DND-41 (cell line): ENCODE measurements around the gene BMERB1.
"Not testable (repeated sequence)": the region's sequence is repeated elsewhere in the genome, so short reads cannot be mapped to it uniquely, and the experiment has no call there.

Experiments used
- ATAC-seq: fragments of 200-7000 bp; cut with Tn5 transposase; 3 replicates; pipeline ENCODE4 v1.9.1; 2021; ENCODE audit warnings: low read depth; ENCODE audit not compliant: insufficient read depth
- DNase-seq: peaks from one replicate; pipeline ENCODE4 v3.0.0-alpha.2; 2020
- H2AFZ ChIP-seq: 2 replicates; pipeline ENCODE4 v1.6.0; 2012; ENCODE audit warnings: low read depth, low read length
- H3K27ac ChIP-seq: 2 replicates; pipeline ENCODE4 v1.5.1; 2012; ENCODE audit warnings: low read length, inconsistent platforms
- H3K27me3 ChIP-seq: fragments of 200-600 bp; sonication (generic); 2 replicates; pipeline ENCODE4 v1.6.0; 2012; ENCODE audit warnings: low read length, mild to moderate bottlenecking, inconsistent platforms; ENCODE audit not compliant: insufficient read depth, poor library complexity
- H3K36me3 ChIP-seq: 2 replicates; pipeline ENCODE4 v1.5.1; 2012; ENCODE audit warnings: low read length, inconsistent platforms; ENCODE audit not compliant: insufficient read depth
- H3K4me1 ChIP-seq: 2 replicates; pipeline ENCODE4 v1.5.1; 2012; ENCODE audit warnings: mild to moderate bottlenecking, low read length; ENCODE audit not compliant: insufficient read depth
- H3K4me2 ChIP-seq: 2 replicates; pipeline ENCODE4 v1.6.0; 2012; ENCODE audit warnings: mild to moderate bottlenecking, moderate library complexity, low read length, inconsistent platforms; ENCODE audit not compliant: insufficient read depth
- H3K4me3 ChIP-seq, 2 experiments: fragments of 200-600 bp in 1 of 2; shearing (Covaris generic) in 1 of 2; 2 replicates each; pipeline ENCODE4 v1.5.1; 2012 to 2016; ENCODE audit warnings: inconsistent platforms in 2 of 2, low read length in 2 of 2, mild to moderate bottlenecking in 2 of 2, low read depth in 1 of 2, moderate library complexity in 1 of 2
- H3K79me2 ChIP-seq: 2 replicates; pipeline ENCODE4 v1.6.0; 2012; ENCODE audit warnings: low read length, inconsistent platforms; ENCODE audit not compliant: insufficient read depth
- H3K9ac ChIP-seq: 2 replicates; pipeline ENCODE4 v1.6.0; 2012; ENCODE audit warnings: low read depth, mild to moderate bottlenecking, inconsistent platforms, low read length, moderate library complexity
- H3K9me3 ChIP-seq: 2 replicates; pipeline ENCODE4 v1.5.1; 2012; ENCODE audit warnings: low read length, moderate library complexity, mild to moderate bottlenecking, inconsistent platforms; ENCODE audit not compliant: insufficient read depth, severe bottlenecking
- H4K20me1 ChIP-seq: 2 replicates; pipeline ENCODE4 v1.6.0; 2012; ENCODE audit warnings: low read length; ENCODE audit not compliant: insufficient read depth
- CTCF ChIP-seq: IDR thresholded peaks from 2 replicates; pipeline ENCODE4 v1.5.1; 2012; ENCODE audit warnings: borderline replicate concordance, low read length, moderate library complexity, mild to moderate bottlenecking; ENCODE audit not compliant: poor library complexity, severe bottlenecking; ENCODE audit errors: extremely low read depth
- EZH2 ChIP-seq: IDR thresholded peaks from 3 replicates; pipeline ENCODE4 v1.6.1; 2012; ENCODE audit warnings: borderline replicate concordance, low read depth, mild to moderate bottlenecking, moderate library complexity, low read length, inconsistent platforms; ENCODE audit not compliant: severe bottlenecking

Gene BMERB1

DNA sequence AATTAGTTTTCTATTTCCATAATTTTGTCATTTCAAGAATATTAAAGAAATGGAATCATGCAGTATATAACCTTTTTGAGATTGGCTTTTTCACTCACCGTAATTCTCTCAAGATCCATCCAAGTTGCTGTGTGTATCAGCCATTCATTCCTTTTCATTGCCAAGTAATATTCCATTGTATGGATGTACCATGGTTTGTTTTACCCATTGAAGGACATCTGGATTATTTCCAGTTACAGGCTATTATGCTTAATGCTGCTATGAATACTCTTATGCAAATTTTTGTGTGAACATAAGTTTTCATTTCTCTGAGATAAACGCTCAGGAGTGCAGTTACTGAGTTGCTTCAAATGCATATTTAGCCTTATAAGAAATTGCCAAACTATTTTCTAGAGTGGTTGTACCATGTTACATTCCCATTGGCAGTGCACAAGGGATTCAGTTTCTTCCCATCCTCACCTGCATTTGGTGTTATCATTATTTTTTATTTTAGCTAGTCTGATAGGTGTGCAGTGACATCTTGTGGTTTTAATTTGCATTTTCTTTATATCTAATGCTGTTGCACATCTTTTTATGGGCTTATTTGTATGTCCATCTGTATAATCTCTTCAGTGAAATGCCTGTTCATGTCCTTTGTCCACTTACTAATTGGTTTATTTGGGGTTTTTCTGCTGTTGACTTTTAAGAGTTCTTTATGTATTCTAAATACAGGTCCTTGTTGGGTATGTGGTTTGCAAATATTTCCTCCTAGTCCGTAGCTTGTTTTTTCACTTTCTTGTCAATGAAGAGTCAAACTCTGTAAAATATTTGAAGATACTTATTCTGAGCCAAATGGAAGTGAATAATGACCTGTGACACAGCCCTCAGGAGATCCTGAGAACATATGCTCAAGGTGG lies 32.7 kb downstream of the BMERB1 start:
- no peak for ATAC-seq
- DNase-seq = no peak
- no peak overlapping the region for H3K9ac ChIP-seq
- H3K27me3 ChIP-seq = no peaks in the 10 kb centered on the region
- H2AFZ ChIP-seq = no peak overlapping the region
- no peak overlapping the region for H3K4me2 ChIP-seq
- no peak for TF ChIP-seq EZH2
- peak; percentile 43 for TF ChIP-seq CTCF
- no peaks in the 10 kb centered on the region for H3K36me3 ChIP-seq
- H3K4me3 ChIP-seq = no peak overlapping the region
- peaks cover 4% of the 10 kb centered on the region for H3K9me3 ChIP-seq
- no peaks in the 10 kb centered on the region for H4K20me1 ChIP-seq
- H3K4me1 ChIP-seq = no peaks in the 10 kb centered on the region
- H3K27ac ChIP-seq = no peak overlapping the region
- no peaks in the 10 kb centered on the region for H3K79me2 ChIP-seq

GRCh38 chr16:15476971-15477370 lies 42.6 kb downstream of the BMERB1 start:
- not testable (repeated sequence) for H3K27me3 ChIP-seq, ATAC-seq, H3K4me3 ChIP-seq, H3K9ac ChIP-seq, DNase-seq, H3K4me1 ChIP-seq, H2AFZ ChIP-seq, H3K36me3 ChIP-seq, H3K27ac ChIP-seq, H3K9me3 ChIP-seq, H4K20me1 ChIP-seq, H3K79me2 ChIP-seq, H3K4me2 ChIP-seq

- ATAC-seq (no peak), DNase-seq (no peak)
- TF ChIP-seq CTCF (no peak), EZH2 (no peak)
- Histone ChIP-seq H3K4me2 (no peak overlapping the region), H3K27me3 (no peaks in the 10 kb centered on the region), H4K20me1 (no peaks in the 10 kb centered on the region), H3K36me3 (no peaks in the 10 kb centered on the region), H3K27ac (no peak overlapping the region), H3K9me3 (peaks cover 6% of the 10 kb centered on the region), H2AFZ (no peak overlapping the region), H3K9ac (no peak overlapping the region), H3K4me3 (no peak overlapping the region), H3K4me1 (no peaks in the 10 kb centered on the region), H3K79me2 (no peaks in the 10 kb centered on the region)
Measured at GRCh38 chr16:15477802-15478201, 43.4 kb downstream of the BMERB1 start.

- ATAC-seq = no peak
- Histone ChIP-seq H3K36me3 (no peaks in the 10 kb centered on the region), H3K79me2 (no peaks in the 10 kb centered on the region), H3K4me1 (no peaks in the 10 kb centered on the region), H2AFZ (no peak overlapping the region), H3K27me3 (no peaks in the 10 kb centered on the region), H3K9me3 (no peaks in the 10 kb centered on the region), H3K4me3 (no peak overlapping the region), H3K27ac (no peak overlapping the region), H3K4me2 (no peak overlapping the region), H4K20me1 (no peaks in the 10 kb centered on the region), H3K9ac (no peak overlapping the region)
- no peak for TF ChIP-seq EZH2
- TF ChIP-seq CTCF = no peak
- DNase-seq = no peak
Measured at GRCh38 chr16:15482068-15482747, 47.8 kb downstream of the BMERB1 start.
